ENCODE results near the gene CASZ1.

Gene CASZ1, protein sequence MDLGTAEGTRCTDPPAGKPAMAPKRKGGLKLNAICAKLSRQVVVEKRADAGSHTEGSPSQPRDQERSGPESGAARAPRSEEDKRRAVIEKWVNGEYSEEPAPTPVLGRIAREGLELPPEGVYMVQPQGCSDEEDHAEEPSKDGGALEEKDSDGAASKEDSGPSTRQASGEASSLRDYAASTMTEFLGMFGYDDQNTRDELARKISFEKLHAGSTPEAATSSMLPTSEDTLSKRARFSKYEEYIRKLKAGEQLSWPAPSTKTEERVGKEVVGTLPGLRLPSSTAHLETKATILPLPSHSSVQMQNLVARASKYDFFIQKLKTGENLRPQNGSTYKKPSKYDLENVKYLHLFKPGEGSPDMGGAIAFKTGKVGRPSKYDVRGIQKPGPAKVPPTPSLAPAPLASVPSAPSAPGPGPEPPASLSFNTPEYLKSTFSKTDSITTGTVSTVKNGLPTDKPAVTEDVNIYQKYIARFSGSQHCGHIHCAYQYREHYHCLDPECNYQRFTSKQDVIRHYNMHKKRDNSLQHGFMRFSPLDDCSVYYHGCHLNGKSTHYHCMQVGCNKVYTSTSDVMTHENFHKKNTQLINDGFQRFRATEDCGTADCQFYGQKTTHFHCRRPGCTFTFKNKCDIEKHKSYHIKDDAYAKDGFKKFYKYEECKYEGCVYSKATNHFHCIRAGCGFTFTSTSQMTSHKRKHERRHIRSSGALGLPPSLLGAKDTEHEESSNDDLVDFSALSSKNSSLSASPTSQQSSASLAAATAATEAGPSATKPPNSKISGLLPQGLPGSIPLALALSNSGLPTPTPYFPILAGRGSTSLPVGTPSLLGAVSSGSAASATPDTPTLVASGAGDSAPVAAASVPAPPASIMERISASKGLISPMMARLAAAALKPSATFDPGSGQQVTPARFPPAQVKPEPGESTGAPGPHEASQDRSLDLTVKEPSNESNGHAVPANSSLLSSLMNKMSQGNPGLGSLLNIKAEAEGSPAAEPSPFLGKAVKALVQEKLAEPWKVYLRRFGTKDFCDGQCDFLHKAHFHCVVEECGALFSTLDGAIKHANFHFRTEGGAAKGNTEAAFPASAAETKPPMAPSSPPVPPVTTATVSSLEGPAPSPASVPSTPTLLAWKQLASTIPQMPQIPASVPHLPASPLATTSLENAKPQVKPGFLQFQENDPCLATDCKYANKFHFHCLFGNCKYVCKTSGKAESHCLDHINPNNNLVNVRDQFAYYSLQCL (N-terminal part only)

DNA sequence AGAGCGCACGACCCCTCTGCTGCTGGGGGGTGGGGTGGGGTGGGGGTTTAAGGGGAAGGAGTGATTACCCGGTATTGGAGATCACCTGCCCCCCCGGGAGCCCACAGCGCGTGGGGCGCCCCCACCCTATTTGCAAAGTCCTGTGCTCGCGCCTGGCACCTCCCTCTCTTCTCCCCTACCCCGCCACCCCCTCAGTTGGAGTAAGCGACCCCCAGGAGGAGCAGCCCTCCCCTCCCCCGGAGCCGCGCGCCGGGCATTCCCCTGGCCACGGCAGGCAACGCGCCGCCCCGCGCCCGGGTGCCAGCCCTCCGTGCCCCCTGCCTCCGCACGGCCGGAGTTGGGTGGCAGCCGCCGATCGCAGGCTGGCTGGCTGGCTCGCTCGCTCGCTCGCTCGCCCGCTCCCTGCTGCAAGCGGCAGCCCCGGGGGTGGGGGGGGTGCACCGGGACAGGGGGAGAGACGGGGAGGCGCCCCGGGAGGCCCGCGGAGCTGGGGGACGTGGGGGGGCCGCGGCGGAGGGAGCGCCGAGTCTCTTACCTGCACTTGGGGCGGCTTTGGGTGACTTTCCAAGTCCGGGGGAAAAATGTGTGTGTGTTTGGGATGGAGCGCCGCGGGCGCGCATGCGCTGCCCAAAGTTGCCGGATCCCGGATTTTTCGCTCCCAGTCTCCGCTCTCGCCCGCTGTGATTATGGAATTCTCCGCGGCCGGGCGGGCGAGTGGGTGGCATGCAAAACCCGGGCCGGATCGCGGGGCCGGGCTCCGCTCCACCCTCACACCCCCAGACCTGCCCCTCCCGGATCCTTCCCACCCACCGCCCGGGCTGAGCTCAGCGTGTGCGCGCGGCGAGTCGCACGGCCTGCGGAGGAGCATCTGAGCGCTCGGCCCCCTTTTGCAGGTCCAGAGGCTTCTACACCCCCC, at the start of gene CASZ1:
TSS of gene CASZ1 (minus strand) at position 618 of the 916 bp plus-strand sequence. CDS start 102,757 bp downstream, outside the sequence.
- DNase-seq = no peak

DNA sequence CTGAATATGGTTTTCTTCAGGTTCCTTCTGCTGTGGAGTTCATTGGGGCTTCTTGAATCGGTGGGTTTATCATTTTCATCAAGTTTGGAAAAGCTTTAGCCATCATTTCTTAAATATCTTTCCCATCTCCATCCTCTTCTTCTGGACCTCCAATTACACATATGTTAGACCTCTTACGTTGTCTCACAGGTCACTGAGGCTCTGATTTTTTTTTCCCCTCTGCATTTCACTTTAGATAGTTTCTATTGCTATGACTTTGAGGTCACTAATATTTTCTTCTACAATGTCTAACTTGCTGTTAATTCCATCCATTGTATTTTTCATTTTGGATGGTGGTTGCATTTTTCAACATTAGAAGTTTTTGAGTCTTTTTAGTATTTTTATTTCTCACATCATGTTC, 47.3 kb upstream of the CASZ1 start:
- DNase-seq = no peak

DNA sequence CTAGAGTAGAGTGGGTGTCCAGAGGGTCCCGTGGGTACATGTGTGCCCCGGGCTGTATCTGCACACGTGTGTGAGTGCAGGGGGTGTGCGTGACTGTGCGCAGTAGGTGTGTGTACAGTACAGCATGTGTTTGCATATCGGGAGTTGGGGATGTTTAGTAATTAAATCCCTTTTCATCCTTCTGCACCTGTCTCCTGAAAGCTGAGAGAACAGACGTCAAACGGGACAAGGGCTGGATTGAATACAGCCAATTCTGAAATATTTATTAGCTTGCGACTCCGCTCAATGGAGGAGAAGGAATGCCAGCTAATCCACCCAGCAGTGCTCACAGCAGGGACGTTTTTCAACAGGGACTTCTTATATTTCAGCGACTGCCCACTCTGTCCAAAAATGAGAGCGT, 44.7 kb upstream of the CASZ1 start:
- no peak for DNase-seq

DNA sequence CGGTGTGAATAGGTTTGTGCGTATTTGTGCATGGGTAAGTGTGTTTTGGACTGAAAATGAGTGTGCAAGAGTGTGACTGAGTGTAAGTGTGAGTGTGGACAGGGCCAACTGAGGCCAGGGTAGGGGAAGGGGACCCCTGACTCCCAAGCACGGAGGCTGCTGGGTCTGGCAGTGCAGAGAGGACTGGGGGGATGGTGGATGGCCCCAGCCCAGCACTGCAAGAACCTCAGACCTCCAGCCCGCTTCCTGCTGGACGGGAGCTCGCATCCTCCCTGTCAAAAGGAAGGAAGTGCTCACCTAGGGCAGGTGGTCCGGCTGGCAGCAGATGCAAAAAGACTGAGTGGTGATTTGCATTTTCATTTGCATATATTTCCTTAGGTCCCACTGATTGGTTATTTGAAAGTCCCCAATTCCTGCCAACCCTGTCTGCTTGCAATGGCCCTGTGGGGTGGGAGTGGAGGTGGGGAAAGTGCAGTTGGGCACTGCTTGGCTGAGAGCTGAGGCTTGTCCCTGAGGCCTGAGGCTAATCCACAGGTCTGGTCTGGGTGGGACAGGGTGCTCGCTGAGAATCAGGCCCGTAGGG, 42.8 kb upstream of the CASZ1 start:
- no peak for DNase-seq

DNA sequence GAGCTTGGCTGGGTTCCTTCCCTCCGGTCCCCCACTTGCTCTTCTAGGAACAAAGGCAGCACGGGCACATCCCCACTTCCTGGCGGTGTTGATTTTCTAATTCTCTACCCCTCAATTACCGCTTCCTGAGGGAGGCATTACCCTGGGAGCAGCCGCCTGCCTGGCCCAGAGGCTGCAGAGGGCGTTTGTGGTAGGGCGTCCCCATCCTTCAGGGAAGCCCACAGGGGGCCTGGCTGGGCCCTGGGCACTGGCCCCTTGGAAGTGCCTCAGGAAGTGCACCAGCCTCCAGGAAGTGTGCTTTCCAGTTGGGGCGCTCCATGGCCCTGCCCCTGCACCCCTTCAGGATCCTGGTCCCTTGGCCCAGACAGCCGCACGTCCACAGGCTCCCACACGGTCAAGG, 42.1 kb upstream of the CASZ1 start:
- no peak for DNase-seq

DNA sequence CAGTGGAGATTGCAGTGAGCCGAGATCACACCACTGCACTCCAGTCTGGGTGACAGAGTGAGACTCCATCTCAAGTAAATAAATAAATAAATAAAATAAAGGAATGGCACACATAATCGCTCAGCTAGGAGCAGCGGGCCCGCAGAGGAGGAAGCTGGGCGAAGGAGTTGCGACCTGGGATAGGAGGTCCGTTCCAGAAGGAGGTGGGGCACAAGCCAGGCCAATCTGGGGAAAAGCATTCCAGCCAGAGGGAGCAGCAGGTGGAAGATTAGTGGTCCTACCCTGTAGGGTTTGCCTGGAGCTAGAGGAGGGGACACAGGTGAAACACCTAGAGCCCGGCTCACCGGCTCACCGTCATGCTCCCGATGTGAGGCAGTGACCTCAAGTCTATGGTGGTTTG, 40.3 kb upstream of the CASZ1 start:
- DNase-seq = no peak

DNA sequence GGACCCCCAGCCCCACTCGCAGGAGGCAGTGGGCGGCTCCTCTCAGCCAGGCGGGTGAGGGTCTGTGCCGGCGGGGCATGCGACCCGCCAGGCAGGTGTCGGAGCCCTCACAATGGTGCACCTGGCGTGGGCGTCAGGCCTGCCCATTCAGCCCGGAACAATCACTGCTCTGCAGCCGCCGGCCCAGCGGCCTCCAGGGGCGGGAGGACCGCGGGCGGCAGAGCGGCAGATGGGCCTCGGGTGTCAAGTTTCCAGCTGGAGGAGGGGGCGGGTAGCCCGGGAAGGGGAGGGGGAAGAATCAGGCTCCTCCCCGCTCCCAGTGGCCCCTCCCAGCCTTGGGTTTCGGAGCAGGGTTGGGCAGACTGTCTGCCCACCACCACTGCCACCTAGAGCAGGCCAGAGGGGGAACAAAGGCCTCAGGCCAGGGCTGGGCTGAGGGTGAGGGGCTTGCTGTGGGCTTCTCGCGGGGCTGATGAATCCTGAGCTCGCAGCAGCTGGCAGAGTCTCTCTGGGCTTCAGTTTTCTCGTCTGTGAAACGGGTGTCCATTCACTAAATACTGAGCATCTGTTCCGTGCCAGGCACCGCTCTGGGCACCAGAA, 39.5 kb upstream of the CASZ1 start:
- DNase-seq = no peak

DNA sequence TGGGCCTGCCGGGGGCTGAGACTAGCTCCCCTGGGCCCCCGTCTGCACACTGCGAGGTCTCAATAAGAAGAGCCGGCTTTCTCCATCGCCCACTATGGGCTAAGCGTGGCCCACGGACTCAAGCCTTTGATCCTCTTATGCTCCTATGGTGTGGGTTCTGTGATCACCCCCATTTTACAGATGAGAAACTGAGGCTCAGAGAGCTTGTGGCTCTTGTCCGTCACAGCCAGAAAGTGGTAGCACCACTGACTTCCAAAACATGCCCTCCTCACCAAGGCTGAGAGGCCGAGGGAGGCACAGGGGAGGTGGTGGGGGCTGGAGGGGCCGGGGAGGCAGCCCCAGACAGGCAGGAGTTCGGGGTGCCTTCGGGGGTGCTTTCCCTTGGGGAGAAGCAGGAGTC, 39.0 kb upstream of the CASZ1 start:
- DNase-seq = no peak

DNA sequence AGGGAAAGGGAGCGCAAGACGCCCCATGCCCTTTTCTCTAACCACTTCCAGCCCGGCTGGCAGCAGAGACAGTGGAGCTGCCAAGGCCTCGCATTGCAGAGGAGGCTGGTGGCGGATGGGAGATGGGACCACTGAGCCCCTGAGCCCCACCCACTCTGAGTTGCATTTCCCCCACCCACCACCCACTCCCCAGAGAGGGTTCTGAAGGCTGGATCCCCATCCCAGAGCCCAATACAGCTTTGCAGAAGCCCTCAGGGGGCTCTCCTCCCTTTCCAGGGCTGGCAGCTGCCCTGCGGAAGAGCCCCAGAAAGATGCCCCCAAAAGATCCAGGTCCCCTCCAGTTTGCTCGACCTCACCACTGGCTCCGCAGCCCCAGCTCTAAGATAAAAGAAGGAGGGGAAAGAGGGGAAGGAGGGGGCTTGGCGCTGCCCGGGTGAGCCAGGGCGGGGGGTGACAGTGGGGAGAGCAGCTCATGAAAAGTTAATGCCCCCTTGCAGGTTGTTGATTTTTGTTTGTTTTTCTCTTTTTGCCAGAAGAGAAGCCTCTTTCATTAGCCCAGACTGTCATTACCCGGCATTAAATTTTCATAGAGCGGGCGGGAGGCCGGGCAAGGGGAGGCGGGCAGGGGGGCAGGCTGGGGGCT, 38.4 kb upstream of the CASZ1 start:
- DNase-seq = no peak

DNA sequence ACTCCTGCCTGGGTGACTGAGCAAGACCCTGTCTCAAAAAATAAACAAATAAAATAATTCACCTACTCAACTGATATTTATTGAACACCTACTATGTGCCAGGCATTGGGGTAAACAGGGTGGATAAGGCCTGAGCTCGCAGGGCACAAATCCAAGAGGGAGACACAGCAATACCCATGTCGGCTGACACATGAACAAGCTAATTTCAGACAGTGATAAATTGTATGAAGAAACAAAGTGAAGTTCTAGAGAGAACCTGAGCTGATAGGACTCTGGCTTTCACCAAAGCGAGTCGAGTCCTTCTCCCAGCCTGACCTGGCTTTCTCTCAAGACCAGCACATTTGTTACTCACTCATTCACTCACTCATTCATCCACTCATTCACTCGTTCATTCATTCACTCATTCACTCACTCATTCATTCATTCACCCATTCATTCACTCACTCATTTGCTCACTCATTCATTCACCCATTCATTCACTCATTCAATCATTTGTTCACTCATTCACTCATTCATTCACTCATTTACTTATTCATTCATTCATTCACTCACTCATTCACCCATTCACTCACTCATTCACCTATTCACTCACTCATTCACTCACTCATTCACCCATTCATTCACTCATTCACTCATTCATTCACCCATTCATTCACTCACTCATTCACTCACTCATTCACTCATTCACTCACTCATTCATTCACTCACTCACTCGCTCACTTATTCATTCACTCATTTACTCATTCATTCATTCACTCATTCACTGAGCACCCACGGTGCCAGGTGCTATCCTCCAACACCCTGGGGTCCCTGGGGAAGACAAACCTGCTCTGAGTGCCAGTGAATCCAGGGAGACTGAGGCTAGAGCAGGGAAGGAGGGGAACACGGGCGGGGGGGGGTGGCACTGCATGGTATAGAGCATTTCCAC, 37.4 kb upstream of the CASZ1 start:
- DNase-seq = no peak

DNA sequence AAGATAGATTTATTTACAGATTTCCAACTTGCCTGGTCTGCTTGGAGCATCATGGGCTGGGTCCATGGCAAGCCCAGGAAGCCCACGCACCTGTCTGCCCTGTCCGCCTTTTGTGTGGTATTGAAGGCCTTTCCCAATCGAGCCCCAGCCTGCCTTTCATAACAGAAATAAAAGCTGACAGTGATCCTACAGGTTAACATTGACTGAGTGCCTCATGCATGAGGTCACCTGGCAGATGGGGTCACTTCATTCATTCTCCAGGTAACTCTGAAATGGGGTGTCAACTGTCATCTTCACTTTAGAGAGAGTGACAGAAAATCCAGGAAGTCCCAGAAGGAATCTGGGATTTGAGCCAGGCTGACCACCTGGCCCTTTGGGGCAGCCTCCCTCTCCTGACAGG, 36.3 kb upstream of the CASZ1 start:
- no peak for DNase-seq

DNA sequence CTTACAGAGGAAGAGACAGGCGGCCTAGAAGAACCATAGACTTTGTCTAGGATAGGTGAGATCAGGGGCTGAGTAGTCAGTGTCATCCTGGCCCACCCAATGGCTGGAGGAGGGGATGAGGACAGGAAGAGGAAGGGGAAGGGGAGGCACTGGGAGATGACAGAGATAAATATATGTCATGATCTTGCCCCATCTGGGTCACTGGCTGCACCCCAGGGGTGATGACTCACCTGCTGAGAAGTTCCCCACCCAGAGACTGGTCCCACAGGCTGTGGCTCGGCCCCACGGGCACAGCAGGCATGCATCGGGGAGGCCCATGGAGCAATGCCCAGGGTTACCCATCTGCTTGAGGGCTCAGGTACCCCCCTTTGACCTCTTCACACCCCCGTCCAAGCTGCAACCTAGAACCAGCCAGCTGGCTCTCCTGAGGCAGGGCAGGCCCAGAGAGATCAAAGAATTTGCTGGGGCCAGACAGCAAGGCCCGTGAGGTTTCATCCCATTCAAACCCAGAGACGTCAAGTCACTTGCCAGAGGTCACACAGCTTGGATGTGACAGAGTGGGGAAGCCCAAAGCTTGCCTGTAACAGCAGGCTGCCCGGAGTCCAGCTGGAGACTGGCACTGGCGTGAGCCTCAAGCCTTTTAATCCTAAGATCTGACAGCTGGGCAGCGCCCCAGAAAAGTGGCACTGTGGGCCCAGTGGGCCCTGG, 34.7 kb upstream of the CASZ1 start:
- DNase-seq = no peak

DNA sequence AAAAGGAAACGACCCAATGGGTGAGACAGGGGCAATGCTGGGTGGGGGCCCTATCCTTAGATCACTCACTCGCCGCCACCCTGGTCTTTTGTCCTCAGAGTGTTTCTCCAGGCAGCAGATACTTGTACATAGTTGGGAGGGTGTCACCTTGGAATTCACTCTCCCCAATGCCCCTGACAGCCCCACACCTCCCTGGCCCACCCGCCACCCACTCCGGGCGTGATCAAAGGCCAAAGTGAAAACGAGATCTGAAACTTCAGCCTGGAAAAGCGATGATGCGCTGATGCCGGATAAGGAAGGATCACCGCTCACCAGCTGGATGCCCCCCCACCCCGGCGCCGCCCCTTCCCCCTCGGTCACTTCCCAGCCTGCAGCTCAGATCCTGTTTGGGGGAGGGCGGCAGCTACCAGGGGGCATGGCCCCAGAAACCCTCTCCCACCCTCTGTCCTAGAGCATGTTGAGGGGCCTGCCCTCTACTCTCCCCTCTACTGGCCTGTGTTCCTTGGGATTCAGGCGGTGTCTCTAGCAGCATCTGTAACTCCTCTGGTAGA, 33.6 kb upstream of the CASZ1 start:
- DNase-seq = no peak

DNA sequence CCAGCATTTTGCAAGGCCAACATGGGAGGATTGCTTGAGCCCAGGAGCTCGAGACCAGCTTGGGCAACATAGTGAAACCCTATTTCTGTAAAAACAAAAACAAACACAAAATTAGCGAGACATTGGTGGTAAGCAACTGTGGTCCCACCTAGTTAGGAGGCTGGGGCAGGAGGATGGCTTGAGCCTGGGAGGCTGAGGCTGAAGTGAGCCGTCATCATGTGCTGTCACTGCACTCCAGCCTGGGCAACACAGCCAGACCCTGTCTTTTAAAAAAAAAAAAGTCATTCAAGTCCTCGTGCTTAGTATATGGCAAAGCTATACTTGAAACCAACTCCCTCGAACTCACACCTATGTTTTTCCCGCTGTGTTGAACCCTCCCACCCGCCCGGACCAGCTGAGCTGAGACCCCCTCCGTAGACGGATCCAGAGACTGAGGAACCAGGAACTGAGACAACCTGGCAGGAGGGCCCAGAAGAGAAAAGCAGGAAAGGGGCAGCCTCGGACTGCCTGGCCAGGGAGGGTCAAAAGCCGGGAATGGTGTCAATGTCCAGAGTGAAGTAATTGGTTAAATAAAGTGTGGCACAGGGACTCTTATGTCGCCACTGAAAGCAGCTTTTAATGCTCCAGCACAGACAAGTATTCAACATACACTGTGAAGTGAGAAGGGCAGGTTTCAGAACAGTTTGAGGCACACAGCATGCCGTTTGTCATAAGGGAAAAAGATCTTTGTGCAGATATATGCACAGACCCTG, 32.8 kb upstream of the CASZ1 start:
- DNase-seq = no peak

DNA sequence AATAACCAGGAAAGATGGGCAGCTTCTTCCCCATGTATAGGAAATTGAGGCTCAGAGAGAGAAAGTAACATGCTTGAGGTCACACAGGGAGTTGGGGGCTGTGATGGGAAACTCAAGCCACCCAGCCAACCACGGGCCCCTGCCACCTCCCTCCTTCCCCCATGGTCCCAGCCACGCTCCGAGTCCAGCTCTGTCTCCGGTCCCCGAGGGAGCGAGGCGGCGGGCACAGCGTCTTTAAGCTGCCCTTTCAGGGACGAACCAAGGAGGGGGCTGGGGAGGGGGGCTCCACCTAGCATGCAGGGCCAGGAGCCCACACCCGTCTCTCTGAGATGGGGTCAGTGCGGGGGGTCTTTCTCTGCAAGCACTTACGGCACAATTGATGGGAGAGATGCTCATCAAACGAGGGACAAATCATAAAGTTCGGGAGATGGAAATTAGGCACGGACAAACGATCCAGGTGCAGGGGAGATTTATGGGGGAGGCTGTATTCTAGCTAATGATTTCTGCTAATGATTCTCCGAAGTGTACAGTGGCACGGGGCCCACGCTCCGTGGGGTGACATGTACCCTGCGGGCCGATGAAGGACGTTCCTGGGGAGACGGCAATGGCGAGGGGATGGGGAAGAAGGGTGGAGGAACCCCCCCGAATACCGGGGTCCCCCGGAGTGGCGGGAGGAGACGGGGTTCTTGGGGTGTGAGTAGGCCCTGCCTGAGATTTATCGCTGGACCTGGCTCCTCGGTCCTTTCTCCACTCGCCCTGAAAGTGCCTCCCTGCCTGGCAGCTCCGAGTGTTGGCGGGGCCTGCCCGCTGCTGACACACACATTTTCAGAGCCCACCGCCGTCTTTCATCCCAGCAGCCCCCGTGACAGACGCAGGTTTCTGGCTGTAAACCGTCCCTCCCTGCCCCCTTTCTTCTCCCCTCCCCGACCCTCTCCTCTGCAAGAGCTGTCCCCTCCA, 31.2 kb upstream of the CASZ1 start:
- no peak for DNase-seq

DNA sequence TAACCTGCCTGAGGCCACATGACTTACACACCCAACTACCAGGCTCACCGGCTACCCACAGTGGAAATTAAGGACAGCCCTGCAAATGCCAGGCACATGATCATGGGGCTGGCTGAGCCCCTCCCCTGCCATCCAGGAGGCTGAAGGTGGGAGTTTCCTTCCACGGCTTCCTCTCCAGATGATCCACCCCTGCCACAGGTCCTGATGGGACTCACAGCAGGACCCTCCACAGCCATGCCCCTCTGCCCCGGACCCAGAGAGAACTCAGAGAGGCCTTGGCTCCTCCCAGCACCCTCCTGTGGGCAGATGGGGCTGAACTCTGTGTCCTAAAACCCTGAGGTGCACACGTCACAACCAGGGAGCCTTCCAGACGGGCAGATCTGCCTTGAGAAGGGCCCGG, 29.1 kb upstream of the CASZ1 start:
- no peak for DNase-seq
